ENCODE results near the gene CAPNS1. TPM values are rescaled to one million over a fixed set of nuclear protein-coding genes. Genes with fewer than 3 reads are reported as not detected.

The CAPNS1 gene
- total and polyA plus RNA-seq, 3 donors from 2014 or later = 147 to 957 (median 190) TPM

DNA sequence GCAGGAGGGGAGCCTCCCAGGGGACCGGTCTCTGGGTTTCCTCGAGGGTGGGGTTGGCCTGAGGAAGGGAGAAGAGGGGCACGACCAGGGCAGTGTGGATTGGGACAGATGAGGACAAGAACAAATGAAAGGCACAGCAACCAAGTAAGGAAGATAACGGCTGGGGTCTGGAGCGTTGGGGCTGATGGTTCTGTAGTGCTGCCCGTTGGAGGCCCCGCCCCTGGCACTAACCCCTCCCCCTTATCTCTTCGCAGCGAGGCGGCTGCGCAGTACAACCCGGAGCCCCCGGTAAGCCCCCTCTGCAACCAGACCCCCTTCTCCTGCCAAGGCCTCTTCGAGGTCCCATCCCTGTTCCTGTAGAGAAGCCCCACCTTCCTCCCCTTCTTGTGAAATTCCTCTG is 2.2 kb downstream of the CAPNS1 start:
- peaks cover 8% of the 10 kb centered on the region for H3K4me1 ChIP-seq
- 63 to 84% methylated on average over 14 of the region's 14 CpGs for WGBS, 2 donors
- H3K27ac ChIP-seq = peak overlapping the region in 1 of 2 donors; percentile 10
- intact Hi-C loops (cut with DNase I; ENCODE audit: low total_unique reads) = no loop called here
- H3K9me3 ChIP-seq = no peaks in the 10 kb centered on the region
- H3K4me3 ChIP-seq = peak overlapping the region in 1 of 2 donors; percentile 94
- no peak for DNase-seq
- no peaks in the 10 kb centered on the region for H3K27me3 ChIP-seq
- H3K36me3 ChIP-seq (ENCODE audit: low read depth, missing control alignments) = no peaks in the 10 kb centered on the region
- TF ChIP-seq, protein P1, sequence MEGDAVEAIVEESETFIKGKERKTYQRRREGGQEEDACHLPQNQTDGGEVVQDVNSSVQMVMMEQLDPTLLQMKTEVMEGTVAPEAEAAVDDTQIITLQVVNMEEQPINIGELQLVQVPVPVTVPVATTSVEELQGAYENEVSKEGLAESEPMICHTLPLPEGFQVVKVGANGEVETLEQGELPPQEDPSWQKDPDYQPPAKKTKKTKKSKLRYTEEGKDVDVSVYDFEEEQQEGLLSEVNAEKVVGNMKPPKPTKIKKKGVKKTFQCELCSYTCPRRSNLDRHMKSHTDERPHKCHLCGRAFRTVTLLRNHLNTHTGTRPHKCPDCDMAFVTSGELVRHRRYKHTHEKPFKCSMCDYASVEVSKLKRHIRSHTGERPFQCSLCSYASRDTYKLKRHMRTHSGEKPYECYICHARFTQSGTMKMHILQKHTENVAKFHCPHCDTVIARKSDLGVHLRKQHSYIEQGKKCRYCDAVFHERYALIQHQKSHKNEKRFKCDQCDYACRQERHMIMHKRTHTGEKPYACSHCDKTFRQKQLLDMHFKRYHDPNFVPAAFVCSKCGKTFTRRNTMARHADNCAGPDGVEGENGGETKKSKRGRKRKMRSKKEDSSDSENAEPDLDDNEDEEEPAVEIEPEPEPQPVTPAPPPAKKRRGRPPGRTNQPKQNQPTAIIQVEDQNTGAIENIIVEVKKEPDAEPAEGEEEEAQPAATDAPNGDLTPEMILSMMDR (IDR thresholded peaks at IDR 0.05) = no peak
- no peak for TF ChIP-seq POLR2A (IDR thresholded peaks at IDR 0.05)

DNA sequence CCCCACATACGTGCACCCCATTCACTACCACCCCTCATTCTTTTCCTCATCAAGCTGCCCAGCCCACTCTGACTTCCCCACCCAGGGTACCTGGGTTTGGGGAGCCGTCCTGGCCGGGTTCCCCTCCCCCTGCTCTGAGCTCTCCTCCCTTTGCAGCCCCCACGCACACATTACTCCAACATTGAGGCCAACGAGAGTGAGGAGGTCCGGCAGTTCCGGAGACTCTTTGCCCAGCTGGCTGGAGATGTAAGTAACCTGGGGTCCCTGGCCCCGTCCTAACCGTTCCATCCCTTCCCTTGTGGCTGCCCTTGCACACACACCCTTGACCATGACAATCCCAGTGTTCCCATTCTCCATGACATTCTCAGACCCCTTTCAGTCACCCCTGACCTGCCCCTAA is 2.6 kb downstream of the CAPNS1 start:
- TF ChIP-seq, protein P1 (IDR thresholded peaks at IDR 0.05) = no peak
- TF ChIP-seq POLR2A (IDR thresholded peaks at IDR 0.05) = no peak
- no peaks in the 10 kb centered on the region for H3K9me3 ChIP-seq
- peak overlapping the region in 1 of 2 donors; percentile 94 for H3K4me3 ChIP-seq
- no peaks in the 10 kb centered on the region for H3K27me3 ChIP-seq
- intact Hi-C loops (cut with DNase I; ENCODE audit: low total_unique reads) = no loop called here
- peaks cover 8% of the 10 kb centered on the region for H3K4me1 ChIP-seq
- H3K27ac ChIP-seq = no peak overlapping the region
- WGBS, 2 donors = 62 to 71% methylated on average over 9 of the region's 9 CpGs
- H3K36me3 ChIP-seq (ENCODE audit: low read depth, missing control alignments) = no peaks in the 10 kb centered on the region
- no peak for DNase-seq

DNA sequence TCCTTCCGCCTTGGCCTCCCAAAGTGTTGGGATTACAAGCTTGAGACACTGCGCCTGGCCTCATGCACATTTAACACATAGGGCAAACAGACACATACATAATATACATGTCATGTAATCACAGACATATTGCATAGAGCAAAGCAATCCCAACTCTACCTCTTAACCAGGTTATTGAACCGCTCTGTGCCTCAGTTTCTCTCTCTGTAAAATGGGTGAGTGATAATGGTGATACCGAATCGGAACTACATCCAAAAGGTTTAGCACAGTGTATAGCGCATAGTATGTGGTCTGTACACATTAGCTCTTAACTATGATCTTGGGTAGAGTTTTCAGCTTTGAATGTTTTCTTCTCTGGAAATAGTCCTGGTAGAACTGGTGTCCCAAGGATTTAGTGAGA is 4.8 kb downstream of the CAPNS1 start:
- intact Hi-C loops (cut with DNase I; ENCODE audit: low total_unique reads) = no loop called here
- TF ChIP-seq POLR2A (IDR thresholded peaks at IDR 0.05) = no peak
- TF ChIP-seq, protein P1 (IDR thresholded peaks at IDR 0.05) = no peak
- no peaks in the 10 kb centered on the region for H3K27me3 ChIP-seq
- H3K4me3 ChIP-seq = no peak overlapping the region
- H3K27ac ChIP-seq = no peak overlapping the region
- no peaks in the 10 kb centered on the region for H3K9me3 ChIP-seq
- H3K36me3 ChIP-seq (ENCODE audit: low read depth, missing control alignments) = no peaks in the 10 kb centered on the region
- DNase-seq = no peak
- WGBS, 2 donors = 95 to 99% methylated on average over 6 of the region's 6 CpGs
- H3K4me1 ChIP-seq = peaks cover 8% of the 10 kb centered on the region

DNA sequence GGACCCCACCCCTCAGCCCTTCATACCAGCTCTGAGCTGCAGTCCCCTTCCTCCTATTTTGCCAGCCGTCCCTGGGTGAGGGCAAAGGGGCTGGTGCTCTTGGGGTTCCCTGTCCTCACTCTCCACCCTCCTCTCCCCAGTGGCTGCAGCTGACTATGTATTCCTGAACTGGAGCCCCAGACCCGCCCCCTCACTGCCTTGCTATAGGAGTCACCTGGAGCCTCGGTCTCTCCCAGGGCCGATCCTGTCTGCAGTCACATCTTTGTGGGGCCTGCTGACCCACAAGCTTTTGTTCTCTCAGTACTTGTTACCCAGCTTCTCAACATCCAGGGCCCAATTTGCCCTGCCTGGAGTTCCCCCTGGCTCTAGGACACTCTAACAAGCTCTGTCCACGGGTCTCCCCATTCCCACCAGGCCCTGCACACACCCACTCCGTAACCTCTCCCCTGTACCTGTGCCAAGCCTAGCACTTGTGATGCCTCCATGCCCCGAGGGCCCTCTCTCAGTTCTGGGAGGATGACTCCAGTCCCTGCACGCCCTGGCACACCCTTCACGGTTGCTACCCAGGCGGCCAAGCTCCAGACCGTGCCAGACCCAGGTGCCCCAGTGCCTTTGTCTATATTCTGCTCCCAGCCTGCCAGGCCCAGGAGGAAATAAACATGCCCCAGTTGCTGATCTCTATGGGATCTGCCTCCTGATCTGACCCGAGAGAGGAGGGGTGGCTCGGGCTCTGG is 10.0 kb downstream of the CAPNS1 start:
- Histone ChIP-seq H3K36me3 (ENCODE audit: low read depth, missing control alignments) (no peaks in the 10 kb centered on the region), H3K4me1 (peaks cover 14% of the 10 kb centered on the region), H3K9me3 (no peaks in the 10 kb centered on the region), H3K27ac (no peak overlapping the region), H3K4me3 (no peak overlapping the region), H3K27me3 (no peaks in the 10 kb centered on the region)
- WGBS, 2 donors = 78 to 84% methylated on average over 10 to 13 of the region's 13 CpGs
- TF ChIP-seq POLR2A (IDR thresholded peaks at IDR 0.05) = no peak
- TF ChIP-seq, protein P1 (IDR thresholded peaks at IDR 0.05) = no peak
- no peak for DNase-seq
- intact Hi-C loops (cut with DNase I; ENCODE audit: low total_unique reads) = no loop called here

DNA sequence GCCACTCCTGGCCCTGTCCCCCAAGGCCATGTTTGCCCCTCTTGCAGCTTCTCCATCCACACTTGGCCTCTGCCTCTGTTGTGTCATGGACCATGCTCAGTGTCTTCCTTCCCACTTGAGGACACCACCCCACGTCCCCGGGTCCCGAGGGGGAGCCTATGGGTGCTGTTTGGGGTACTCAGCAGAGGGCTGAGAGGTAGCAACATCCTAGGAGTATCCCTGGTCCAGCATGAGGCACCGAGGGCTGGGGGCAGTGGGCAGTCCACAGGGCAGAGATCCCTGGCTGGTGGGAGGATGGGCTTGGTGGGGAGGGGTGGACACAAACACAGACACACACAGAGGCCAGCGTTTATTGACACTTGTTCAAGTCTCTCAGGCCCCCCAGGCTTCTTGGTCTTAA is 10.7 kb downstream of the CAPNS1 start:
- DNase-seq = no peak
- TF ChIP-seq, protein P1 (IDR thresholded peaks at IDR 0.05) = no peak
- intact Hi-C loops (cut with DNase I; ENCODE audit: low total_unique reads) = no loop called here
- no peaks in the 10 kb centered on the region for H3K36me3 ChIP-seq (ENCODE audit: low read depth, missing control alignments)
- no peak overlapping the region for H3K4me3 ChIP-seq
- peak overlapping the region; percentile 92 to 96 for H3K27ac ChIP-seq
- 63 to 70% methylated on average over 2 to 5 of the region's 5 CpGs for WGBS, 2 donors
- H3K4me1 ChIP-seq = peaks cover 14% of the 10 kb centered on the region
- no peaks in the 10 kb centered on the region for H3K9me3 ChIP-seq
- H3K27me3 ChIP-seq = no peaks in the 10 kb centered on the region
